Endothelial cell (in vitro differentiated cells): ENCODE results near the gene PI4KA. TPM values are rescaled to one million over a fixed set of nuclear protein-coding genes. Genes with fewer than 3 reads are reported as not detected.

Experiments
- DNase-seq: peaks from one replicate; pipeline ENCODE4 v3.0.0; 2021; ENCODE audit warnings: low spot score
- H3K27ac Mint-ChIP-seq: one replicate; pipeline ENCODE4 v1.8.0; 2021; ENCODE audit warnings: mixed read lengths, inconsistent platforms; ENCODE audit not compliant: unreplicated experiment
- H3K27me3 Mint-ChIP-seq: one replicate; pipeline ENCODE4 v1.8.0; 2021; ENCODE audit warnings: mild to moderate bottlenecking, moderate library complexity, mixed read lengths, inconsistent platforms; ENCODE audit not compliant: unreplicated experiment
- H3K36me3 Mint-ChIP-seq: one replicate; pipeline ENCODE4 v1.8.0; 2021; ENCODE audit warnings: mild to moderate bottlenecking, low read depth, mixed read lengths, inconsistent platforms; ENCODE audit not compliant: unreplicated experiment
- H3K4me1 Mint-ChIP-seq: one replicate; pipeline ENCODE4 v1.8.0; 2021; ENCODE audit warnings: mild to moderate bottlenecking, mixed read lengths, inconsistent platforms; ENCODE audit not compliant: unreplicated experiment
- H3K4me3 Mint-ChIP-seq: one replicate; pipeline ENCODE4 v1.8.0; 2021; ENCODE audit warnings: mild to moderate bottlenecking, mixed read lengths, inconsistent platforms; ENCODE audit not compliant: unreplicated experiment
- H3K9me3 Mint-ChIP-seq: one replicate; pipeline ENCODE4 v1.8.0; 2021; ENCODE audit warnings: mixed read lengths, inconsistent platforms; ENCODE audit not compliant: unreplicated experiment
- total RNA-seq: library from RNA; stranded (reverse); fragmentation: NEBNext Ultra II Directional; extraction: Animal tissue kit (Norgen Biotek cat#: 25700); gene quantifications from one replicate; pipeline ENCODE4 v1.2.1, GENCODE V29; 2021; ENCODE audit not compliant: unreplicated experiment
- TF ChIP-seq, protein P1 (sequence below): fragments of 200-600 bp; sonication (generic); IDR thresholded peaks from one replicate; pipeline ENCODE4 v1.5.0; 2021; ENCODE audit warnings: antibody characterized with exemption; ENCODE audit not compliant: unreplicated experiment

PI4KA gene
- total RNA-seq, 1 donor from 2014 or later: 65.3 TPM

GRCh38 chr22:20885557-20886323, 27.1 kb upstream of the PI4KA start:
- H3K4me3 Mint-ChIP-seq: peak overlapping the region; percentile 24
- peak; percentile 87 for DNase-seq
- TF ChIP-seq, protein P1, sequence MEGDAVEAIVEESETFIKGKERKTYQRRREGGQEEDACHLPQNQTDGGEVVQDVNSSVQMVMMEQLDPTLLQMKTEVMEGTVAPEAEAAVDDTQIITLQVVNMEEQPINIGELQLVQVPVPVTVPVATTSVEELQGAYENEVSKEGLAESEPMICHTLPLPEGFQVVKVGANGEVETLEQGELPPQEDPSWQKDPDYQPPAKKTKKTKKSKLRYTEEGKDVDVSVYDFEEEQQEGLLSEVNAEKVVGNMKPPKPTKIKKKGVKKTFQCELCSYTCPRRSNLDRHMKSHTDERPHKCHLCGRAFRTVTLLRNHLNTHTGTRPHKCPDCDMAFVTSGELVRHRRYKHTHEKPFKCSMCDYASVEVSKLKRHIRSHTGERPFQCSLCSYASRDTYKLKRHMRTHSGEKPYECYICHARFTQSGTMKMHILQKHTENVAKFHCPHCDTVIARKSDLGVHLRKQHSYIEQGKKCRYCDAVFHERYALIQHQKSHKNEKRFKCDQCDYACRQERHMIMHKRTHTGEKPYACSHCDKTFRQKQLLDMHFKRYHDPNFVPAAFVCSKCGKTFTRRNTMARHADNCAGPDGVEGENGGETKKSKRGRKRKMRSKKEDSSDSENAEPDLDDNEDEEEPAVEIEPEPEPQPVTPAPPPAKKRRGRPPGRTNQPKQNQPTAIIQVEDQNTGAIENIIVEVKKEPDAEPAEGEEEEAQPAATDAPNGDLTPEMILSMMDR: peak; percentile 59
- H3K4me1 Mint-ChIP-seq: no peaks in the 10 kb centered on the region
- no peak overlapping the region for H3K27ac Mint-ChIP-seq
- H3K9me3 Mint-ChIP-seq: no peaks in the 10 kb centered on the region
- peaks cover 24% of the 10 kb centered on the region for H3K36me3 Mint-ChIP-seq
- H3K27me3 Mint-ChIP-seq: no peaks in the 10 kb centered on the region

- H3K4me3 Mint-ChIP-seq: peak overlapping the region; percentile 24
- no peaks in the 10 kb centered on the region for H3K9me3 Mint-ChIP-seq
- DNase-seq: no peak
- H3K27ac Mint-ChIP-seq: no peak overlapping the region
- H3K27me3 Mint-ChIP-seq: no peaks in the 10 kb centered on the region
- peaks cover 24% of the 10 kb centered on the region for H3K36me3 Mint-ChIP-seq
- TF ChIP-seq, protein P1: no peak
- no peaks in the 10 kb centered on the region for H3K4me1 Mint-ChIP-seq
These were observed 26.5 kb upstream of the PI4KA start for GRCh38 chr22:20885017-20885556.

GRCh38 chr22:20884454-20884853, 25.8 kb upstream of the PI4KA start:
- H3K9me3 Mint-ChIP-seq: no peaks in the 10 kb centered on the region
- H3K36me3 Mint-ChIP-seq: peaks cover 22% of the 10 kb centered on the region
- H3K27me3 Mint-ChIP-seq: no peaks in the 10 kb centered on the region
- DNase-seq: no peak
- H3K4me3 Mint-ChIP-seq: peak overlapping the region; percentile 72
- H3K4me1 Mint-ChIP-seq: no peaks in the 10 kb centered on the region
- TF ChIP-seq, protein P1: no peak
- no peak overlapping the region for H3K27ac Mint-ChIP-seq

DNA sequence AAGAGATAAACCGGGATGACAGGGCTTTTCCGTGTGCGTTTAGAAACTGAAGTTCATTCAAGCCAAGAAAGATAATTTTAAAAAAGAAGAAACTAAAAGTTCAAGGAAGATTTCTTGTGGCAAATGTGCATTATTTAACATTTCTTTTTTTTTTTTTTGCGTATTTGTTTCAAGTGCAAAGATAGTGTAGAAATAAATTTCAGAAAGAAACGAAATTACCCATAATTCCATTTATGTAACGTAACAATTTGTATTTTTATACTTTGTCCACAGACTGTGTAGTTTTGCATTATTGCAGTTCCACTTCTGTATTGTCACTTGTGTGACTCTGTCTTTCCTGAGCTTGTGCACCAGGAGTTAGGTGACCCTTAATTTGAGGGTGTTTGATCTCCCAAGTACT, 24.2 kb upstream of the PI4KA start:
- H3K4me1 Mint-ChIP-seq: no peaks in the 10 kb centered on the region
- no peaks in the 10 kb centered on the region for H3K27me3 Mint-ChIP-seq
- DNase-seq: no peak
- no peak overlapping the region for H3K4me3 Mint-ChIP-seq
- peaks cover 16% of the 10 kb centered on the region for H3K36me3 Mint-ChIP-seq
- no peak overlapping the region for H3K27ac Mint-ChIP-seq
- TF ChIP-seq, protein P1: no peak
- no peaks in the 10 kb centered on the region for H3K9me3 Mint-ChIP-seq
